HUDEP-2 (cell line): ENCODE data around the gene REXO1.

Source experiments
- DNase-seq, 76 experiments: peaks; one replicate each; lab custom pipeline; 2025; ENCODE audit not compliant: unreplicated experiment in 76 of 76; lab: John Stamatoyannopoulos, UW

REXO1 gene

GRCh38 chr19:1851654-1852580 is 3.6 kb upstream of the REXO1 start:
- DNase-seq: peak in 54 of 76 experiments; percentile 23 to 80 (median 58)

DNA sequence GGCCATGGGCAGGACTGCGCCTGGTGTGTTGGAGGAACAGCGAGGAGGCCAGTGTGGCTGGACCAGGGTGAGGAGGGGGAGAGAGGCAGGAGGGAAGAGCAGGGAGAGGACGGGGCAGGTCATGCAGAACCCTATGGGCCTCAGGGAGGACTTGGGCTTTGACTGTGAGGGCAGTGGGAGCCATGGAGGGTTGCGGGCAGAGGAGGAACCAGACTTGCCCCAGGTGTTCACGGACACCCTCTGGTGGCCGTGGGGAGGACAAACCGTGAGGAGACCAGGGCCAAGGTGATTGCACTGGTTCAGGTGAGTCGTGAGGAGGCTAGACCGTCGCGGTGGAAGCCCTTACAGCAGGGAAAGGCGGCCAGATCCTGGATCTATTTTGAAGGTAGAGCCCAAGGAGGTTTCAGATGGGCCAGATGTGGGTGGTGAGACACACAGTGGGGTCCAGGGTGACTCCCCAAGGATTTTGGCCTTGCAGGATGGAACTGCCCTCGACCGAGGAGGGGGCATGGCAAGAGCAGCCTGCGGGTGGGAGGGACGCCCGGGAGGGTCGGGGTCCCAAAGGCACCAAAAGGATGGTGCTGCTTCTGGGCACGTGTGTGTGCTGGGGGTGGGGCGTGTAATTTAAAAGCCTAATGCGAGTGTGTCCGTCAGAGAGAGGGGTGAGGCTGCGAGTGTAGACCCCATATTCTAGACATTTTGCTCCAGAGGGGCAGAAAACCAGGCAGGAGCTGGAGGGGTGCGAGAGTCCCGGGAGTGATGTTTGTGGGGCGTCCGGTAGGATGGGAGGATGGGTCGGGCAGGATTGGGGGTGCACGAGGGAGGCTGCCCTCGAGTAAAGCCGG is 2.7 kb upstream of the REXO1 start:
- peak in 3 of 76 experiments; percentile 19 to 34 (median 19) for DNase-seq

GRCh38 chr19:1849886-1850398 is 1.7 kb upstream of the REXO1 start:
- no peak for DNase-seq

DNA sequence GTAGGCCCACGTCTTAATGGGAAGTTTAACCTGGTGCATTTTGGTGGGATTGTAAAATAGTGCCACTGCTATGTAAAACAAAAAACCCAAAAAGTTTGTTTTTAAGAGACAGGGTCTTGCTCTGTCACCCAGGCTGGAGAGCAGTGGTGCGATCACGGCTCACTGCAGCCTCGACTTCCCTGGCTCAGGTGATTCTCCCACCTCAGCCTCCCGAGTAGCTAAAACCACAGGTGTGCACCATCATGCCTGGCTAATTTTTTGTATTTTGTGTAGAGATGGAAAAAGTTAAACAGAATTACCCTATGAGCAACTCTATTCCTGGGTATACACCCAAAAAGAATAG is 820 bp upstream of the REXO1 start:
- DNase-seq: no peak

GRCh38 chr19:1847684-1848398 is 442 bp downstream of the REXO1 start:
- DNase-seq: peak in 59 of 76 experiments; percentile 29 to 83 (median 66)

DNA sequence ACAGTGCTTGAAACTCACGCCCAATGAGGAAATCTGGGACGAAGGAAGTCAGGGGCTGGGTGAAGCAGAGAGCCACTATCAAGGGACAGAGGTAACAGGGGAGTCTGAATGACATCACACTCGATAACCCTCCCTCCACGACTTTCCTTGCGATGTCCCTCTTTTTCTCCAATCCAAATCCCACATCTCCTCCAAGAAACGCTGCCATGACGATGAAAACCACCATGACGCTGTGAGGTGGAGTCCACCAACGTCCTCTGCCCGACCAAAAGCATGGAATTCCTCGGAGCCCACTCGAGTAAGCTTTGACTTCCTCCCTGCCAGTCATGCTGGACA is 967 bp downstream of the REXO1 start:
- DNase-seq: no peak

DNA sequence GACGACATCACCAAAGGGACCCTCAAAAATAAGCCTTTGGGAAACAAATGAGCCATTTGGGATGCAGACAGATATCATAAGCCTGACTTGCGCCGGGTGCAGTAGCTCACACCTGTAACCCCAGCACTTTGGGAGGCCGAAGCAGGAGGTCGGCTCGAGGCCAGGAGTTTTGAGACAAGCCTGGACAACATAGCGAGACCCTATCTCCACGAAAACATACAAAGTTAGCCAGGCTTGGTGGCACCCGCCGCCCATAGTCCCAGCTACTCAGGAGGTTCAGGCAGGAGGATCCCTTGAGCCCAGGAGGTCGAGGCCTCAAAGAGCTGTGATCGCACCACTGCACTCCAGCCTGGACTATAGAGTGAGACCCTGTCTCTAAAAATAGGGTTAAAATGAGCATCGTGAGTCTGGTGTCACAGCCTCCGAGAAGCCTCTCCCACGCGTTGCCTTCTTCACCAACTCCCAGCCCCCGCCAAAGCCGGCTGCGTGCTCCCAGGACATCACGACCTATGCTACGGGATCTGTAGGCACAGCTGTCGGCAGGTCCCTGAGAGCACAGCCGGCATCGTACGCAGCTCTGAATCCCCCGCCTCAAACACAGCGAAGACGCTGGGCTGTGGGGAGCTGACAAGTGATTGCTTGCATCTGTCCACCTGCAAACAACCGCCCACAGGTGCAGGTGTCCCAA is 1.6 kb downstream of the REXO1 start:
- DNase-seq: no peak

DNA sequence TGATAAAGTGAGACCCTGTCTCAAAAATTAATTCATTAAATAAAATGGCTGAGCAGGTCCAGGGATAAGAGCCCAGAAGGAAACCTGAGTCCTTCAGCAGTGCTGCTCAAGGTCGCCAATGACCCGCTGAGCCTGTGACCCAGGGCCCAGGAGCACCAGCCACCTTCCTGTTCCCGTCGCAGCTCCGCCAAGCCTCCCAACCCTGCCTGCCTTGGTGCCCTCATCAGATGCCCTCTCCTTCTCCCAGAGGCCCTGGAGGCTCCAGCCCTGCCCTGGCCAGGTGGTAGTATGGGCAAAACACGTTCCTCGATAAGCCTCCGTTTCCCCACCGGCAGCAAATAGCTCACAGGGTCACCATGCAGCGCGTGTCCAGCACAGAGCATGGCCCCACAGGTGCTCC is 2.6 kb downstream of the REXO1 start:
- no peak for DNase-seq

GRCh38 chr19:1845125-1845515 is 3.2 kb downstream of the REXO1 start:
- no peak for DNase-seq

DNA sequence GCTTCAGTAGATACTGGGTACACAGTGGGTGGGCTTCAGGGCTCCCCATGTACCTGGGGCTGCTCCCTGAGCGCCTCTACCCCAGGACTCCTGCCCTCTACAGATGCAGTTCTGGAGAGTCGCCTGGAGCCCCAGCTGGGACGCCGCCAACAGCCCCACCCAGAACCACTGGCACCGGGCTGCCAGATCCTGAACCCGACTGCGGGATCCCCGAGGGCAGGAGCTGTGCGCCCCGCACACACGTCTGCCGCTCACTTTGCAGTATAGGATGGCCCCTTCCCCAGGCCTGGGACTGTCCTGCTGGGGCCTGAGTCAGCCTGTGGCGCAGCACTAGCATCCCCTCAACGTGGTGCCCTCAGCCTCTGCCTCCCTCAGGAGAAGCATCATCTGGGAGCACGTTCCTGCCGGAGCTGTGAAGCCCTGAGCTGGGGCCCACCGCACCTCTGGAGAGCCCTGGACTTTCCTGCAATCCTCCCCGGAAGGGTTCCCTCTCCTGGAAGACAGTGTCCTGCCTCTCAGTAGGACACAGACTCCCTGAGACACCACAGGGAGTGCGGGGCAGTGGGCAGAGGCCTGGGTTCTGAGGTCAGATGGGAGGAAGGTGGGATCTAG is 3.7 kb downstream of the REXO1 start:
- DNase-seq: peak in 63 of 76 experiments; percentile 29 to 84 (median 72)

- peak in 1 of 76 experiments; percentile 33 for DNase-seq
Observed at GRCh38 chr19:1843646-1844394, 4.5 kb downstream of the REXO1 start.

DNA sequence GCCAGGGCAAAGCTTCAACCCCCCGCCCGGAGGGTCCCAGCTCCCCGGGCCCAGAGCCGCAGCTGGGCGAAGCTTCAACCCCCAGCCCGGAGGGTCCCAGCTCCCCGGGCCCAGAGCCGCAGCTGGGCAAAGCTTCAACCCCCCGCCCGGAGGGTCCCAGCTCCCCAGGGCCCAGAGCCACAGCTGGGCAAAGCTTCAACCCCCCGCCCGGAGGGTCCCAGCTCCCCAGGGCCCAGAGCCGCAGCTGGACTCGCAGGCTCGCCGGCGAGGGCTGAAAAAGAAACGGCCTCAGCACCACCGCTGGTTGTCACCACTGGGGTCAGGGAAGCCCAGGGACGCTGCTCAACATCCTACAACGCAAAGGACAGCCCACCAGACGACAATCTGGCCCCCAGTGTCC is 5.2 kb downstream of the REXO1 start:
- no peak for DNase-seq

DNA sequence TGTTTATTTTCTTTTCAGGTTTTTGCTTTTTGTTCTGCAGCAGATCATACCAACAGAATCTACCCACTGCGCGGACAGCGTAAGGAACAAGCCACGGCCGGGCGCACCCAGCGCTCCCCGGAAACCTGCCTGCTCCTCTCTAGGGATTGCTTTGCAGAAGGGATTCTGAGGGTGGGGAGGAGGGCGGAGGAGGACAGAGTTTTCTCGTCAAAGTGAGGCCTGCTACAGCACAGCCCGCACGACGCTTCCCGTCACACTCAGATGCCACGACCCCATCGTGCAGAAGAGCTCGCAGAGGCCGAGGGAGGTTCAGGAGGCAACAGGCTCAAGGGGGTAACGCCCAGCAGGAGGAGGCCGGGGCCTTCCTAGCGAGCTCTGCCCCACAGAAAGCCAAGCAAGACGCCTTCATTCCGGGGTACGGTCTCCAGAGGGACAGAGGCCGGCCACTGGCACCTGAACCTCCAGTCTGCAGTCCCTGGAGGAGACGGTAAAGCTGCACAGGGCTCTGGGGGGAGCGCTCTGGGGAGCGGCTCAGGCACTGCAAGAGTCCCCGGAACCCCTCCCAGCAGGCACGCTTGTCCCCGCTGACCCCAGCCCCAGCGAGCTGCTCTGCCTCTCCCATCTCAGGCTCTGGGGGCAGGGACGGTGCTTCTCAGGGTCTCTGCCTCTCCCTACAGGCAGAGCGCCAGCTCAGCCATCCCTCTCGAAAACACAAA is 6.9 kb downstream of the REXO1 start:
- no peak for DNase-seq

DNA sequence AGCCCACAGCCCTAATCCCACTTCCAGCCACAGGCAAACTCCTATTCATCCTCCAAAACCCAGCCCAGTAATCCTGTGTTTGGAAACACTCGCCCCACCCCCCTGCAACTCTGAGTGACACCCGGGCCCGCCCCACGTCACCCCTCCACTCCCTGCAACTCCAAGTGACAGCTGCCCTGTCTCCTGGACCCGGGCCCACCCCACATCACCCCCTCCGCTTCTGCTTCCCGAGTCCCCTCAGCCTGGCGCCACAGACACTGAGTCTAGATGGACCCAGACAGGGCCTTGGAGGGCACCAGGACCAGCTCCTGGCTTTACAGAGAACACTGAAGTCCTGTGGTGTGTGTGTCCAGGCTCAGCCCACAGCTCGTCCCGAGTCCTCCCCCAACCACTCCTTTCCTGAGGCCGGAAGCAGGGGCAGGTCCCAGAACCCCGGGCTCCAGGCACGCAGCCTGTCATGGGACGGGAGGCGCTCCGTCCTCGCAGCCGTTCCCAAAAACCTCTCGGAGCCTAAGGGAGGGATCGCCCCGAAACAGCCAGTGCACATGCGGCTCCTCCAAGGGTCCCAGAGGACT is 7.7 kb downstream of the REXO1 start:
- DNase-seq: peak in 6 of 76 experiments; percentile 17 to 52 (median 40)

GRCh38 chr19:1839658-1840540 is 8.4 kb downstream of the REXO1 start:
- DNase-seq: peak in 43 of 76 experiments; percentile 23 to 71 (median 46)

- DNase-seq: peak in 60 of 76 experiments; percentile 19 to 96 (median 69)
Observed at GRCh38 chr19:1837625-1838105, 10.6 kb downstream of the REXO1 start.

DNA sequence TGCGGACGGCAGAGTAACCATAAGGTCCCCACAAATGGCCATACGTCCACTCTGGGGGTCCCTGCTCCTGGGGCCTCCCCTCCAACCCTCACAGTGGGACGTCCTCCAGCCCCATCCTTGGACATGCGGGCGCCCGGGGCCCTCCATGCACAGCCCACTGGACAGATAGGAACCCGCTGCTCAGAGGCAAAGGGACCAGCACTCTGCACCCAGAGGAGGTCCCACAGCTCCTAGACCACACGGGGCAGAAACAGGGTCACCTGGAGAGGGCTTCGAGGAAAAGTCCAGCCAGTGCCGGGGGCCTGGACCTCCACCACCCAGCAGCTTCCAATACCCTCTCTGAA is 11.1 kb downstream of the REXO1 start:
- DNase-seq: peak in 2 of 76 experiments; percentile 55 to 75
